ENCODE data around the gene MSN.

The MSN gene

GRCh38 chrX:65781845-65782244 is 114.4 kb downstream of the MSN start:
- Histone ChIP-seq H3K27ac (ENCODE audit: low read depth, low read length) (no peak overlapping the region), H3K18ac (ENCODE audit: low read length) (no peak overlapping the region), H3K9me3 (ENCODE audit: insufficient read depth, low read depth, low read length) (no peaks in the 10 kb centered on the region), H3K4ac (ENCODE audit: low read depth, low read length) (no peak overlapping the region), H2BK120ac (ENCODE audit: insufficient read depth, low read length, poor library complexity) (no peak overlapping the region), H3K9ac (ENCODE audit: low read length) (no peak overlapping the region), H4K12ac (ENCODE audit: low read depth, low read length) (no peak overlapping the region), H3K23ac (ENCODE audit: low read length) (no peak overlapping the region), H3K4me3 (ENCODE audit: low read depth, low read length) (no peak overlapping the region), H3K4me1 (ENCODE audit: control insufficient read depth in 1 of 2, insufficient read depth in 2 of 2, low read length in 2 of 2) (no peaks in the 10 kb centered on the region), H2AFZ (ENCODE audit: insufficient read depth, low read length, poor library complexity) (no peak overlapping the region), H3K4me2 (ENCODE audit: low read length) (no peak overlapping the region), H4K8ac (ENCODE audit: low read depth, low read length) (no peak overlapping the region), H3K14ac (ENCODE audit: low read length) (no peak overlapping the region), H2BK12ac (ENCODE audit: low read length) (no peak overlapping the region), H3K36me3 (ENCODE audit: control insufficient read depth in 1 of 2, insufficient read depth in 2 of 2, low read length in 2 of 2) (no peaks in the 10 kb centered on the region), H3K79me1 (ENCODE audit: low read length) (no peaks in the 10 kb centered on the region), H2AK5ac (ENCODE audit: low read length) (no peak overlapping the region), H4K91ac (ENCODE audit: low read depth, low read length) (no peak overlapping the region), H2BK5ac (ENCODE audit: low read depth, low read length, poor library complexity) (no peak overlapping the region), H3K79me2 (ENCODE audit: control insufficient read depth, insufficient read depth, low read length, poor library complexity) (no peaks in the 10 kb centered on the region), H3K27me3 (ENCODE audit: insufficient read depth, low read length) (no peaks in the 10 kb centered on the region)
- DNase-seq, result no peak
- no CpG with 5 or more reads among the region's 2 CpGs for WGBS (ENCODE audit: extremely low coverage, insufficient coverage, insufficient read length)

- Histone ChIP-seq H3K4me1 (ENCODE audit: control insufficient read depth in 1 of 2, insufficient read depth in 2 of 2, low read length in 2 of 2) (no peaks in the 10 kb centered on the region), H3K23ac (ENCODE audit: low read length) (no peak overlapping the region), H3K36me3 (ENCODE audit: control insufficient read depth in 1 of 2, insufficient read depth in 2 of 2, low read length in 2 of 2) (no peaks in the 10 kb centered on the region), H3K79me1 (ENCODE audit: low read length) (no peaks in the 10 kb centered on the region), H2AFZ (ENCODE audit: insufficient read depth, low read length, poor library complexity) (no peak overlapping the region), H3K27ac (ENCODE audit: low read depth, low read length) (no peak overlapping the region), H3K18ac (ENCODE audit: low read length) (no peak overlapping the region), H3K9ac (ENCODE audit: low read length) (no peak overlapping the region), H3K4ac (ENCODE audit: low read depth, low read length) (no peak overlapping the region), H3K79me2 (ENCODE audit: control insufficient read depth, insufficient read depth, low read length, poor library complexity) (no peaks in the 10 kb centered on the region), H3K9me3 (ENCODE audit: insufficient read depth, low read depth, low read length) (no peaks in the 10 kb centered on the region), H2BK12ac (ENCODE audit: low read length) (no peak overlapping the region), H4K91ac (ENCODE audit: low read depth, low read length) (no peak overlapping the region), H2BK5ac (ENCODE audit: low read depth, low read length, poor library complexity) (no peak overlapping the region), H4K12ac (ENCODE audit: low read depth, low read length) (no peak overlapping the region), H2AK5ac (ENCODE audit: low read length) (no peak overlapping the region), H3K4me2 (ENCODE audit: low read length) (no peak overlapping the region), H3K27me3 (ENCODE audit: insufficient read depth, low read length) (no peaks in the 10 kb centered on the region), H3K4me3 (ENCODE audit: low read depth, low read length) (no peak overlapping the region), H3K14ac (ENCODE audit: low read length) (no peak overlapping the region), H4K8ac (ENCODE audit: low read depth, low read length) (no peak overlapping the region), H2BK120ac (ENCODE audit: insufficient read depth, low read length, poor library complexity) (no peak overlapping the region)
- DNase-seq, result no peak
- WGBS (ENCODE audit: extremely low coverage, insufficient coverage, insufficient read length), result no CpG with 5 or more reads among the region's 1 CpG
These were observed 116.3 kb downstream of the MSN start for GRCh38 chrX:65783746-65784145.

Measured in trophoblast cell (in vitro differentiated cells and primary cell).